T-helper 1 cell treated with Interleukin-12 subunit alpha and Interleukin-12 subunit beta and Interleukin-4 antibody, amounts not matched to agents 30 μg/mL and 1 μg/mL, for 36 hours (primary cell): ENCODE data around the gene ZDHHC12.

ENCODE experiments used
- H3K27ac Mint-ChIP-seq: one replicate; pipeline ENCODE4 v1.8.0; 2021; ENCODE audit warnings: mild to moderate bottlenecking, mixed read lengths
- H3K27me3 Mint-ChIP-seq: one replicate; pipeline ENCODE4 v1.8.0; 2021; ENCODE audit warnings: low read depth, mixed read lengths
- H3K36me3 Mint-ChIP-seq: one replicate; pipeline ENCODE4 v1.8.0; 2021; ENCODE audit warnings: low read depth, mixed read lengths
- H3K4me1 Mint-ChIP-seq: one replicate; pipeline ENCODE4 v1.8.0; 2021; ENCODE audit warnings: low read depth, mixed read lengths
- H3K4me3 Mint-ChIP-seq: one replicate; pipeline ENCODE4 v1.8.0; 2021; ENCODE audit warnings: mild to moderate bottlenecking, moderate library complexity, mixed read lengths
- H3K9me3 Mint-ChIP-seq: one replicate; pipeline ENCODE4 v1.8.0; 2021; ENCODE audit warnings: mixed read lengths

Gene ZDHHC12

DNA sequence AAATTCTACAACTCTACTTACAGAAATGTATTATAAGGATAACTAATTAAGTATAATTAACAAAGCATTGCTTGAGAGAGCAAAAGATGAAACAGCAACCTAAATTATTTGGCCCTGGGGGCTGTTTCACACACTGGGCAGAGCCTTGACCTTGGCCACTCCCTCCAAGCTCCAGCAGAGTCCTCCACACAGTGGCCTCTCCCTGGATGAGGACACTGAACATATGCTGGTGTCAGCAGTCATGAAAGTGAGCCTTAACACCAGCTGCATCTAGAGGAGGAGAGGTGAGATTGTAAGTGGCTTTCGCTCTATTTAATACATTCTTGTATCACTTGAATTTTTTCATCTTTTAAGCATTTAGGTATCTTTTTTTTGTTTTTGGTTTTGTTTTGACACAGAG is 23.3 kb upstream of the ZDHHC12 start:
- H3K36me3 Mint-ChIP-seq: peaks cover 2% of the 10 kb centered on the region
- H3K9me3 Mint-ChIP-seq: no peaks in the 10 kb centered on the region
- H3K27ac Mint-ChIP-seq: no peak overlapping the region
- no peaks in the 10 kb centered on the region for H3K4me1 Mint-ChIP-seq
- H3K27me3 Mint-ChIP-seq: no peaks in the 10 kb centered on the region
- no peak overlapping the region for H3K4me3 Mint-ChIP-seq

DNA sequence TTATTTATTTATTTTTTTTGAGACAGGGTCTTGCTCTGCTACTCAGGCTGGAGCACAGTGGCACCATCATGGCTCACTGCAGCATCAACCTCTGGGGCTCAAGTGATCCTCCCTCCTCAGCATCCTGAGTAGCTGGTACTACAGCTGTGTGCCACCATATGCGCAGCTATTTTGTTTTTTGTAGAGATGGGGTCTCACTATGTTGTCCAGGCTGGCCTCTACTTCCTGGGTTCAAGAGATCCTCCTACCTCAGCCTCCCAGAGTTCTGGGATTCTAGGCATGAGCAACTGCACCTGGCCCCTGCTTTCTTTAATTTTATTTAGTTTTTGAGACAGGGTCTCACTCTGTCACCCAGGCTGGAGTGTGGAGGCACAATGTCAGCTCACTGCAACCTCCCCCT is 19.5 kb upstream of the ZDHHC12 start:
- H3K9me3 Mint-ChIP-seq: no peaks in the 10 kb centered on the region
- H3K4me1 Mint-ChIP-seq: no peaks in the 10 kb centered on the region

DNA sequence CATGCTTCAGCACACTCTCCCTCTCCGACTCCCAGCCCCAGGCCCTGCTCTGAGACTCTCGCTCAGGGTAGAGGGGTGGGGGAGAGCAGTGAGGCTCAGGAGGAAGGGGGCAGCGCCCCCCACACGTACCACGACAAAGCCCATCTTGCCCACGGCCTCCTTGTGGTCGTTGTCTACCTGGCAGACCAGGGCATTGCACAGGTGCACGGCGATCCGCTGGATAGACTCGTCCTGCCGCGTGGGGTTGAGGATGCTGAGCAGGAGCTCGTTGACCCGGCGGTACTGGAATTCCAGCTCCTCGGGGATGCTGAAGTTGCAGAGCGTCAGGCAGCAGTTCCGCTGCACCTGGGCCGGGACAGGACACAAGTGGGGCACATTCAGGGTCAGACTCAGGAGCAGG is 18.5 kb upstream of the ZDHHC12 start:
- no peak overlapping the region for H3K4me3 Mint-ChIP-seq

More for the DNA sequence above, 19.5 kb upstream of the ZDHHC12 start:
- no peak overlapping the region for H3K27ac Mint-ChIP-seq
- H3K36me3 Mint-ChIP-seq: no peaks in the 10 kb centered on the region
- H3K27me3 Mint-ChIP-seq: no peaks in the 10 kb centered on the region
- no peak overlapping the region for H3K4me3 Mint-ChIP-seq

DNA sequence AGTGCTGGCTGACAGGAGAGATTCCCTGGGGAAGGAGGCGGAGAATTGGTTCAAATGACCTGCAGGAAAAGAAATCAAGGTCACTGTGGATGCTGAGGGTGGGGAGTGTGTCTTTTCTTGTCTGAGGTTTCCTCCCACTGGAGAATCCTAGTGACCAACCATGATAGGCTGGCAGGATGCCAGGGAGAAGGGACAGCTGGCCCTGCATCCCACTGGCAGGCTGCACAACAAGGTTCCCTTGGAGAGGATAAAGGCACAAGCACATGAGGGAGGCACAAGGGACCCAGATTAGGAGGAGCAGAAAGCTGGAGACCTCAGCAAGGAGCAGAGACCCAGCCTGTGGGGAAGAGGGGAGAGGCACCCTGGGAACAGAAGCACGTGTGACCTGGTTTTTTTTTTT is 11.4 kb upstream of the ZDHHC12 start:
- Mint-ChIP-seq H3K36me3 (peaks cover 10% of the 10 kb centered on the region), H3K4me1 (peaks cover 2% of the 10 kb centered on the region), H3K4me3 (no peak overlapping the region), H3K27ac (no peak overlapping the region), H3K27me3 (no peaks in the 10 kb centered on the region), H3K9me3 (no peaks in the 10 kb centered on the region)

More for the DNA sequence above, 18.5 kb upstream of the ZDHHC12 start:
- Mint-ChIP-seq H3K27ac (no peak overlapping the region), H3K9me3 (no peaks in the 10 kb centered on the region), H3K4me1 (no peaks in the 10 kb centered on the region), H3K36me3 (no peaks in the 10 kb centered on the region), H3K27me3 (no peaks in the 10 kb centered on the region)

DNA sequence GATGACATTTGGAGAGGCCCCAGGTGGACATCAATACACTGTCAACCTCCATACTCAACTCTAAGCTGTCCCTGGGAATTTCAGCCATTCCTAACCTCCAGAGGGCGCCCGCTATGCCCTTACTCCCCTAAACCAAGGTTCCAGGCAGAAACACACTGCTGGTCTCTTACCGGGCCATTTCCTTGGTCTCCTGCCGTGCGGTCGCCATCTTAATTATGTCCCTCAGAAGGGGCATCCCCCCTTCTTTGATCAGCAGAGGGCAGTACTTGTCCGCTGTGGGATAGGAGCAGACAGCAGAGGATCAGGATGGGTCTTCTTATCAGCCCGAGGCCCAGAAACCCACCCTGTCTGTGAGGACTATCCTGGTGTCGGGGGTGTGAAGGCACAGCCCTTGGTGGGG is 9.3 kb upstream of the ZDHHC12 start:
- no peaks in the 10 kb centered on the region for H3K27me3 Mint-ChIP-seq
- H3K4me1 Mint-ChIP-seq: peaks cover 2% of the 10 kb centered on the region
- H3K36me3 Mint-ChIP-seq: peaks cover 10% of the 10 kb centered on the region
- no peaks in the 10 kb centered on the region for H3K9me3 Mint-ChIP-seq
- H3K27ac Mint-ChIP-seq: no peak overlapping the region
- no peak overlapping the region for H3K4me3 Mint-ChIP-seq

DNA sequence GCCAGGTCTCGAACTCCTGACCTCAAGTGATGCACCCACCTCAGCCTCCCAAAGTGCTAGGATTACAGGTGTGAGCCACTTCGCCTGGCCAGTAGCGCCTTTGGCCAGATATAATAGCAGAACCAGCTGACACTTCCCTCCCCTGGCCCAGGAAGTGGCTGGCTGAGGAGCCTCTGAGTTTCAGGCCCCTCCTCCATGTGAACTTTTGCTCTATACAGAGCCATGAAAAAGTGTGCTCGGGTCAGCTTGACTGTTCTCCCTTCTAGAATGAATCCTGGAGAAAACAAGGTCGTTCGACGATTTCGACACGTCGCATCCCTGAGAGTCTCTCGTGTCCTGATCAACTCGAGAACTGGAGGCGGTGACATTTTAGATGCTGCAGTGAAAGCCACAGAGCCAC is 8.6 kb upstream of the ZDHHC12 start:
- H3K4me1 Mint-ChIP-seq: peaks cover 5% of the 10 kb centered on the region
- H3K27me3 Mint-ChIP-seq: no peaks in the 10 kb centered on the region
- H3K9me3 Mint-ChIP-seq: no peaks in the 10 kb centered on the region
- H3K27ac Mint-ChIP-seq: no peak overlapping the region
- no peak overlapping the region for H3K4me3 Mint-ChIP-seq
- peaks cover 10% of the 10 kb centered on the region for H3K36me3 Mint-ChIP-seq

DNA sequence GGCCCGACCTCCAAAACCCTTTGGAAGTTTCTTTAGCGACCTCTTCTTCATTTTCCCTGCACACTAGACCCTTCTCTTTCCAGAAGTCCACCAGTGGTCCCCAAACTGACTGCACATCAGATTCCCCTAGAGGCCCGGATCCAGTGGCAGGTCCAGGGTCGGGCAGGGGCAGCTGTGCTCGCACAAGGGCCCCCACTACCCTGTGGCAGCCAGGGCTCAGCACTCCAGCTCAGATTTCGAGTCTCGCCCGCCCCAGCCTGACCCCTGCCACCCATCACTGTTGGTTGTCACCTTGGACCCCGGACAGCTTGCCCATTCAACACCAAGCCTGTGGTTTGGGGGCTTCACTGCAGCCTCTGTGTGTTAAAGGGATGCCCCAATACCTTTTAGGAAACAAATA is 7.8 kb upstream of the ZDHHC12 start:
- H3K27ac Mint-ChIP-seq: no peak overlapping the region
- no peaks in the 10 kb centered on the region for H3K27me3 Mint-ChIP-seq
- no peaks in the 10 kb centered on the region for H3K9me3 Mint-ChIP-seq
- no peak overlapping the region for H3K4me3 Mint-ChIP-seq
- peaks cover 10% of the 10 kb centered on the region for H3K36me3 Mint-ChIP-seq
- H3K4me1 Mint-ChIP-seq: peaks cover 6% of the 10 kb centered on the region

DNA sequence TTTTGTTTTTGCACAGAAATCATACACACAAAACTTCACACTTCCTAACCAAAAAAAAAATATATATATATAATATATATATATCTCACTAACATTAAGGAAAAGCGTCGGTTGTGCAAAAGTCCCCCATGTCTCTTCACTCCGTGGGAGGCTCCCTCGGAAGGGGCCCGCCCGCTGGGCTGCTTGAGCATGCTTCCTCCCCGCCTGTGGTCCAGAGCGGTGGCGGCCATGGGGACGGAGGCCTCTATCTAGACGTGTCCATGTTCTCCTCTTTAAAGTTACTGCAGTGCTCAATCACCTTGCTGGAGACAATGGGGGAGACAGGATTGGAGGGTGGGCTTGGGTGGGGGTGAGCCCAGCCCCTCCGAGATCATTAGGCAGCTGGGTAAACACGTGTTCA is 7.2 kb upstream of the ZDHHC12 start:
- no peaks in the 10 kb centered on the region for H3K9me3 Mint-ChIP-seq
- no peak overlapping the region for H3K4me3 Mint-ChIP-seq
- peaks cover 10% of the 10 kb centered on the region for H3K36me3 Mint-ChIP-seq
- no peak overlapping the region for H3K27ac Mint-ChIP-seq
- peaks cover 8% of the 10 kb centered on the region for H3K4me1 Mint-ChIP-seq
- H3K27me3 Mint-ChIP-seq: no peaks in the 10 kb centered on the region

DNA sequence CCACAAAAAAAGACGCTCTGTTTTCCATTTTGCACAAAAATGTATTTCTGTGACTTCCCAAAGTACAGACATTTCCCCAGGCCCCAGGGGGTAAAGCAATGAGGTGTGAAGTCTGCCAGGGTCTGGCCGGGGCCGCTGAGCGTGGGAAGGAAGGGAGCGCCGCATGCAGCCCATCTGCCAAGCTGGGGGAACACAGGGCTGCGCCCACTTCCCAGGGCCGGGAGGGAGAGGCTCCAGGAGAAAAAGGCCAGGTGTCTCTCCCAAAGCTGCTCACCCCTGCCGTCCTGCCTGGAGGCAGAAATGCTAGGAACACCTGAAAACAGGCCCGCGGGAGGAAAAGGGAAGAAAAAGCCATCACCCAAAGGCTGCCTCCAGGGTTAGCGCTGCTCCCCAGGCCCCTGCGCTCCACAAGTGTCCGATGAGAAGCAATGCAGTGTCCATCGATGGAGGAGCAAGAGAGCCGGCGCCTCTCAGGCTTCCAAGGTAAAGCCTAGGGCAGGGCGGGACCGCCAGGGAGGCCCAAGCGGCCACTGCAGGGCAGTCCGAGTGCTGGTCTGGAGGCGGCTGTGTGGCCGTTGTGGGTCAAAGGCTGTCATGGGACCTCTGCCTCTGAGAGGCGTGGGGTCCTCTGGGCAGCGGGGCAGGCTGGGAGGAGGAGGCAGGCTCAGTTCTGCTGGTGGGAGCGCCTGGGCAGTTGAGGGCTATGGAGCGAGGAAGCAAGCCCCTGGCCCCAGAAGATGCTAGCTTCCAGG is 6.0 kb upstream of the ZDHHC12 start:
- Mint-ChIP-seq H3K4me3 (no peak overlapping the region), H3K4me1 (peaks cover 11% of the 10 kb centered on the region), H3K27me3 (no peaks in the 10 kb centered on the region), H3K36me3 (peaks cover 4% of the 10 kb centered on the region), H3K27ac (no peak overlapping the region), H3K9me3 (no peaks in the 10 kb centered on the region)

DNA sequence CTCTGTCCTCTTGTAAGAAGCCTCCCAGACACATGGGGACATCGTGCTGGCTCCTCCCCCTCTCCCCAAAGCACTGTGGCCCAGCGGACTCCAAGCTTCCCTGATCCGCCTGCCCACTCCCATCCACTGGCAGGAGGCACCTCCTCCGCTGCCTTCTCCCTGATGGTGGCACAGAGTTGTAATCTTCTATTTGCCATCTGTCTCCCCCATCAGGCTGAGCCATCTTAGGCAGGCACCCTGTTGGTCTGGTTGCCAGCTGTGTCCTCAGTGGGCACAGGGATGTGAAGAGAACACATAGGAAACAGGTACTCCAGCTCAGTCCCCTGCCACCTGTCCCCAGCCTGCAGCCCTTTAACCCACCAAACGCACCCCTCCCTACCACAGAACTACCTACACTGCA is 5.4 kb upstream of the ZDHHC12 start:
- Mint-ChIP-seq H3K27me3 (no peaks in the 10 kb centered on the region), H3K4me3 (no peak overlapping the region), H3K4me1 (peaks cover 14% of the 10 kb centered on the region), H3K36me3 (peaks cover 4% of the 10 kb centered on the region), H3K9me3 (no peaks in the 10 kb centered on the region), H3K27ac (no peak overlapping the region)

DNA sequence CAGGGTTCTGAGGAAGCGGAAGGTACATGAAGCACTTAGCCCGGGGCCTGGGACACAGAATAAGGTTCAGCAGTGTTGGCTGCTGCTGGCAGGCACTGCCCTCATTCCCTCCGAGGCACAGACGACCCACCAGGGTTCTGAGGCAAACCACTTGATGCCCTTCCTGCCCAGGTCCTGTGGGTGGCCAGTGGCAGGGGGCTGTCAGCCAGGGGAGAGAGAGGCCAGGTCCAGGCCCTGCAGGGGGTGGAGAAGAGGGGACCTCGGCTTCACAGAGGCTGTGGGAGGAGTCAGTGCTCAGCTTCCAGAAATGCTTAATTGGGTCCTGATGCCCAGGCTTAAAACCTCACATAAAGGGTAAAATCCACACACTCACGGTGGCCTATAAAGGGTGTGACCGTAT is 4.4 kb upstream of the ZDHHC12 start:
- no peaks in the 10 kb centered on the region for H3K27me3 Mint-ChIP-seq
- no peak overlapping the region for H3K4me3 Mint-ChIP-seq
- peaks cover 4% of the 10 kb centered on the region for H3K36me3 Mint-ChIP-seq
- H3K27ac Mint-ChIP-seq: no peak overlapping the region
- H3K4me1 Mint-ChIP-seq: peaks cover 14% of the 10 kb centered on the region
- H3K9me3 Mint-ChIP-seq: no peaks in the 10 kb centered on the region

DNA sequence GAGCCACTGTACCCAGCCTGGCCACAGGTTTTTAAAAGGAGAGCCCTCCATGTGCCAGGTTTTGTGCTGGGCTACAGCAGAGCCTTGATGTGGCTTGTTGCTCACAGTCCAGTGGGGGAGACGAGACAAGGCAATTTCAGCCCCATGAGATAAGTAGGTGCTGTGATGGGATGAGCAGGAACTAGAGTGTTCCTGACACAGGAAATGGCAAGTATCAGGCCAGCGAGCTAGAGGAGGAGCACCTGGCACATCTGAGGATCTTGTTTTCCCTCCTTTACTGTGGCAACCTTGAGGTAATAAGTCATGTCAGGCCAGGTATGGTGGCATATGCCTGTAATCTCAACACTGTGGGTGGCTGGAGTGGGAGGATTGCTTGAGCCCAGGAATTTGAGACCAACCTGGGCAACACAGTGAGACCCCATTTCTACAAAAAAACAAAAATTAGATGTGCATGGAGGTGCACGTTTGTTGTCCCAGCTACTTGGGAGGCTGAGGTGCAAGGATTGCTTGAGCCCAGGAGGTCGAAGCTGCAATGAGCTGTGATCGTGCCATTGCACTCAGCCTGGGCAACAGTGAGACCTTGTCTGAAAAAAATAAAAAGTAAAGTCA is 3.8 kb upstream of the ZDHHC12 start:
- Mint-ChIP-seq H3K4me1 (peaks cover 19% of the 10 kb centered on the region), H3K36me3 (peaks cover 2% of the 10 kb centered on the region), H3K27ac (no peak overlapping the region), H3K27me3 (no peaks in the 10 kb centered on the region), H3K4me3 (no peak overlapping the region), H3K9me3 (no peaks in the 10 kb centered on the region)

DNA sequence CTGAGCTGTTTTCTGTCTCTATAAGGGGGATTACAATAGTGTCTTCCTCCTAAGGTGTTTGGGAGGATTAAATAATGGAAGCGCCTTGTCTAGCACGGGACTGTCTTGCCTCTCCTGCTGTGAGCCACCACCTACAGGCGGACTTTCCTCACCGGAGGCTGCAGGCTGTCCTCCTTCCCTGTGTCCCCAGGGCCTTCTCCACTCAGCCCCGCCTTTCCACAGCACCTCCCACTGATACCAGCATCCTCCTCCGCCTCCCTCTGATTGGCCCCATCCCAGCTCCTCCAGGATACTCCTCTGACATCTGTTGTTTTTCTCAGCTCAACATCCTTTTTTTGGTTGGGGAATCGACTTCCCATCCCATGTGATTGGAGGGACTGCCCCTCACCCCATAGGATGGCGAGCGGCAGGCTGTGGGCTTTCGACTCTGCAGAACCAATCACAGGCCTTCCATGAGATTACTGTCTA is 851 bp upstream of the ZDHHC12 start:
- Mint-ChIP-seq H3K27ac (peak overlapping the region; percentile 90), H3K4me1 (peaks cover 25% of the 10 kb centered on the region), H3K4me3 (peak overlapping the region; percentile 99), H3K9me3 (no peaks in the 10 kb centered on the region), H3K27me3 (no peaks in the 10 kb centered on the region), H3K36me3 (peaks cover 6% of the 10 kb centered on the region)

DNA sequence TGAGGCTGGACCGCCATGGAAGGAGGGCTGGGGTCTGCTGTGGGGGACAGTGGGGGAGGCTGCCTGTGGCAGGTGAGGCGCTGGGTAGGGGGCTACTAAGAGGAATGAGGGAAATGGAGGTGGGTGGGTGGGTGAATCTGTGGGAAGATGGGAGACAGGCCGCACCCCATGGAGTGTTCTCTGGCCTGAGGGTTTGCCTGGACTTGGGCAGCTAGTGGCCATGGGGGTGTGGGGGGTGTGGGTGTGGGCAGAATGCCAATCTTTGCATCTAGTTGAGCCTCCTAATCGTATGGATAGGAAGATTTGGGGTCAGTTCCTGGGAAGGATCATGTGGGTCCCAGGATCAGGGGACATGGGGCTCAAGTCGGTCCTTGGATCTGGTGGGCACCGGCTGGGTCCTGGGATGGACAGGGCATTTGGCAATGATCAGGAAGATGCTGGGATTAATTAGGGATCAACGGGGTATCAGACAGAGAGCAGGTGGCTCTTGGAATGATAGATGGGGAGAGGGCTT is 518 bp downstream of the ZDHHC12 start:
- peaks cover 25% of the 10 kb centered on the region for H3K4me1 Mint-ChIP-seq
- peaks cover 6% of the 10 kb centered on the region for H3K36me3 Mint-ChIP-seq
- no peaks in the 10 kb centered on the region for H3K27me3 Mint-ChIP-seq
- peak overlapping the region; percentile 94 for H3K27ac Mint-ChIP-seq
- H3K4me3 Mint-ChIP-seq: peak overlapping the region; percentile 99
- no peaks in the 10 kb centered on the region for H3K9me3 Mint-ChIP-seq
